Stomach (tissue), 4 donors: ENCODE data around the gene THADA.

Source experiments
- EP300 ChIP-seq: sonication (generic); formaldehyde crosslinking; IDR thresholded peaks from one replicate; pipeline ENCODE4 v1.6.1; 2017; ENCODE audit warnings: antibody characterized with exemption
- POLR2A ChIP-seq, 4 donors: fragments of 450-650 bp; IDR thresholded peaks; one replicate each; pipeline ENCODE4 v1.6.1; 2016; ENCODE audit warnings: antibody characterized with exemption in 4 of 4, control low read depth in 2 of 4, mild to moderate bottlenecking in 1 of 4, moderate library complexity in 1 of 4
- TF ChIP-seq, protein P1 (sequence below), 7 experiments: fragments of 450-650 bp in 4 of 7; fragments of 200-600 bp in 3 of 7; sonication (generic) in 3 of 7; IDR thresholded peaks; one replicate each; pipeline ENCODE4 v1.5.1; 2016 to 2019; ENCODE audit warnings: antibody characterized with exemption in 7 of 7, control low read depth in 2 of 7, mild to moderate bottlenecking in 1 of 7

DNA sequence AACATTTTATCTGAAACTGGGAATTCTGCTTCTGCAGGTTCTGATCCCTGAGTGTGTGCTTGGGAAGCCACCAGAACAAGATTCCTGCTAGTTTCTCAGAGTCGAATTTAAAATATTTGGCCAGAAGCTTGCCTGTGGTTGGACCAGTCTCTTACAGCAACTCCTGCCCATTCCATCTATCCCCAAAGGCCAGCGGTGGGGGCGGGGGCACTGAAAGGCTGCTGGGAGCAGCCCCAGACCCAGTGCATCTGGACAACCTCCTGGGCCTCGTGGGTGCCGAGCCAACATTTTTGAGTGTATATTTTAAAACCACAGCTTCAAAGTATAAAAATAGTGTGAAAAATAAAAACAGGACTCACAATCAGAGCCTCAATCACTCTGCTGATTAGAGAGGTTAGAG, 330.8 kb downstream of the THADA start:
- TF ChIP-seq, protein P1, sequence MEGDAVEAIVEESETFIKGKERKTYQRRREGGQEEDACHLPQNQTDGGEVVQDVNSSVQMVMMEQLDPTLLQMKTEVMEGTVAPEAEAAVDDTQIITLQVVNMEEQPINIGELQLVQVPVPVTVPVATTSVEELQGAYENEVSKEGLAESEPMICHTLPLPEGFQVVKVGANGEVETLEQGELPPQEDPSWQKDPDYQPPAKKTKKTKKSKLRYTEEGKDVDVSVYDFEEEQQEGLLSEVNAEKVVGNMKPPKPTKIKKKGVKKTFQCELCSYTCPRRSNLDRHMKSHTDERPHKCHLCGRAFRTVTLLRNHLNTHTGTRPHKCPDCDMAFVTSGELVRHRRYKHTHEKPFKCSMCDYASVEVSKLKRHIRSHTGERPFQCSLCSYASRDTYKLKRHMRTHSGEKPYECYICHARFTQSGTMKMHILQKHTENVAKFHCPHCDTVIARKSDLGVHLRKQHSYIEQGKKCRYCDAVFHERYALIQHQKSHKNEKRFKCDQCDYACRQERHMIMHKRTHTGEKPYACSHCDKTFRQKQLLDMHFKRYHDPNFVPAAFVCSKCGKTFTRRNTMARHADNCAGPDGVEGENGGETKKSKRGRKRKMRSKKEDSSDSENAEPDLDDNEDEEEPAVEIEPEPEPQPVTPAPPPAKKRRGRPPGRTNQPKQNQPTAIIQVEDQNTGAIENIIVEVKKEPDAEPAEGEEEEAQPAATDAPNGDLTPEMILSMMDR (IDR thresholded peaks at IDR 0.05), result no peak
- TF ChIP-seq POLR2A (IDR thresholded peaks at IDR 0.05) (no peak), EP300 (no peak)
